NCI-H146 (cell line): ENCODE results near the gene AP3B1.

Source experiments
- DNase-seq: peaks from one replicate; lab custom pipeline; 2025; lab: John Stamatoyannopoulos, UW

The AP3B1 gene

DNA sequence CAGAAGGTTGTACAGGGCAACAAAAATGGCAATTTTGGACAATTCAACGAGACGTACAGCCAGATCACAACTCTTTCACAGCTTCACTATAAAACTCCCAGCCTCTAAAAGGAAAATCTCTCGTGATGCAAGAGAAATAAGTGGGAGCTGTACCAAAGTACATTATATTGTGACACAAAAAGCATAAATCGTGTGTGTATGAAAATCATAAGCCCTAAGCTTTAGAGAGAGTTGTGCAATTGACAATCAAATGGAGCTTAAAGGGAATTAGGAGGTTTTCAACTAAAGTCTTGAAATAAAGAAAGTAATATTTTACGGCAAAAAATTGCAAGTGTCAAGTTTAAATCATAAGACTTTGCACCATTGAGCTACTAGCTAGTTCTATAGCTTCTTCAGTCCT, 323.6 kb downstream of the AP3B1 start:
- no peak for DNase-seq

DNA sequence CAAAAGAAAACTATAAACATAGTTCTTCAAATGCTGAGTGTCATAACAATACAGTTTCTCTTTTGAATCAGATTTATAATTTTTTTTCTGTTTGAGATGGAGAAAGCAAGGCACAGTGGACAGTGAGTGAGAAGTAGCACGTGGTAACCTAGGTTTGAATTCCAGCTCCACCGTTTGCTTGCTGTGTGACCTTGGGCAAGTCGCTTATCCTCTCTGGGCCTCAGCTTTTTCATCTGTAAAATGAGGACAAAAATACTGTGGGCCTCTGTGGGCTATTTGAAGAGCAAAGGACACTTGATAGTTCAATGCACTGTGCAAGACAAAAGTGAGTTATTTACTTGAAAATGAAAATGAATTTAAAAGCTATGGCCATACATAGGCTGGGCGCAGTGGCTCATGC, 330.7 kb downstream of the AP3B1 start:
- no peak for DNase-seq

DNA sequence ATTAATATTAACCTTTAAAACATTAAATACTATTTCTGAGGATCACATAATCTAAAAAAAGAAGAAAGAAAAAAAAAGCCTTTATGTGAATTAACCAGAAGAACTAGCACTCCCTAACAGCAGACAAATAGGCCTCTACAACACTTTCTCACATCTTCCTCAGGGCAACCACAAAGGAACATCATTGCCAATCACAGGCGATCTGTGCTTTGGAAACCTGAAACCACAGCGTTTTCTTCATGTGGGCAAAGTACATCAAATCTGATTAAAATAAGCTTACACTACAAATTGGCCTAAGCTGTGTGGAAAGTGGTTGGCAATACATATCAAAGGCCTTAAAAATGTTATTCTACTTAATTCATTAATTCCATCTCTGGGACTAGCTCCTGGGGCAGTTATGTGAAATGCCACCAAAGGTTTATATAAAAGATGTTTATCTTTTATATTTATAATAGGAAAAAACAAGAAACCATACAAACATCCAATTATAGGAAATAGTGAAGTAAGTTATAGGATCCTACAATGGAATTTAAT, 333.6 kb downstream of the AP3B1 start:
- DNase-seq, result no peak

DNA sequence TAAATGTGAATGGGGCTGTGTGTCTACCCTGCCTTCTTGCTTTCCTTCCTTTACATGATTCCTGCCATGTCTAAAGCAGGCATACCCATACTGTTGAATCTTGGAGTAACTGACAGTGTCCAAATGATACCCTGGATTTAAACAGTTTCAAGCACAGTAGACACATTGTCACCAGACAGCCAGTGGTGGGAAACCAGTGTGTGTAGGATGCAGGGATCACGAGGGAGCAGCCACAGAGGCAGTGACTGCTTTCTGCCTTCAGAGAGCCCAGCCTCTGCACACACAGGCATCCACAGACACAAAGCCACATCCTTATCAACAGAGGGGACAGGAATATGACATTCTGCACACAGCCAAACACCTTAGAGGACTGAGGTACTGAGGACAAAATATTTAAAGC, 334.2 kb downstream of the AP3B1 start:
- no peak for DNase-seq

DNA sequence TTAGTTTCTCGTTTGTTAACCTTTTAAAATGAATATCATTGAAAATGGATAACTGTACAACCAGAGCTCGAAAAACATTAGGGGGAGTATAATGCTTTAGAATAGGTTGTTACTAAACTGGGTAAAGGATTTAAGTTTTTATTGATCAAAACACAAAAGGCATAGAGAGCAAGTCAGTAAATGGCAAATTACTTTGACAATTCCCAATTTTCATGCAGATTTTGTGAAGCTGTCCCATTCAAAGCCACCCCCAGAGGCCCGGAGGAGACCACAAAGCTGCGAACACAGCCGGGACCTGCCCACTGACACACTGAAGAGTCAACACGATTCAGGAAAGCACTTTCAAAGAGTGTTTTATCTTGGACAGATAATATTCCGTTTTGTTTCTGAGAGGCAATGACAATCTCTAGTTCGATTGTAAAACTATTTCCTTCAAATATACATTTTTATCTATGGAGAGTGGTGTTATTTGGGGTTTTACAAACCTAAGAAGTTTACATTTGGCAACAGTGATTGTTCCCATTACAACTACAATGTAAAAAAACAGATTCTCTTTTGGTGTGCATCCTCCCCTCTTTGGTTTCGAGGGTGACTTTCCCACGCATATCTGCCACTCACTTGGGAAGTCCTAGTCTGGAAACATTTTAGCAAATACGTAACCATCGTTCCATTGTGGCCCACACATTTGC, 335.7 kb downstream of the AP3B1 start:
- DNase-seq, result no peak

DNA sequence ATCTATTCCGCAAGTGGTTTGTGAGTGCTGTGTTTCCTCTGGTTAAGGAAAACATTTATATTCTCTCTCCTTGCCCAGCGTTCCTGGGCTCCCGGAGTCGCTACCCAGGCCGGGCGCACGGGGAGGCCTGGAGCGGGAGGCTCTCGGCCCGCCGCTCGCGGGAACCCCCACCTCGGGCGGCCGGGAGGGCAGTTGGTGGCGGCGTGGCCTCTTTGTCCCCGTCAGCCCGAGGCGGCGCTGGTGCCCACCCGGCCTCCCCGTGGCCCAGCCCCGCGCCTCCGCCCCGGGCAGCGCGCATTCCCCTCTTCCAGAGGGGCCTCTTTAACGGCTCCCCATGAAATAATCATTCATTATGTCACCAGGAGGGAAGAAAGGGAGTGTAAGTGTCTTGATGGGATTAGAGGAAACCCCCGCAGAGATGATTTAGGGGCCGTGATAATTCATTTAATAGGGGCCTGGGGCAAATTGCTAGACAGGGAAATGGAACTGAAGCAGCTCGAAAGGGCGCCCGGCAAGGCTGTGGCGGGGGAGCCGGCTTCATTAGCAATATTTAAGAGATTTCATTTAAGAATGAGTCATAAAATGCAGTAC, 336.5 kb downstream of the AP3B1 start:
- no peak for DNase-seq

DNA sequence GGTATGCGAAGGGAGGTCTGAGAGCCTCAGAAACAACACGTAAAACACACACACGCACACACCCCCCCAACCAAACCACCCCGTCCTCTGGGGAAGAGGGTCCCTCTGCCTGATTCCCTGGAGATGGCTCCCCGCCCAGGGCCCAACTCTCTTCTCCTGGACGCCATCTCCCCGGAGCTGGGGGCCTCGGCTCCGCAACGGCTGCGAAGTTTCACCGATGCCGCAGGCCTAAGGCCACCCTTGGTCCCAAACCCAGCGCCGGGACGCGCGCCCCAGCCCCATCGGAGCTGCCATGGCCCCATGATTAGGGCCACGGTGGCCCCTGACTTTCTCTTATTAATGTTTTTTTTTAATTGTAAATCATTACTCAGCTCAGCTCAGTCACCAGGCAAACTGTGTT, 337.0 kb downstream of the AP3B1 start:
- no peak for DNase-seq

DNA sequence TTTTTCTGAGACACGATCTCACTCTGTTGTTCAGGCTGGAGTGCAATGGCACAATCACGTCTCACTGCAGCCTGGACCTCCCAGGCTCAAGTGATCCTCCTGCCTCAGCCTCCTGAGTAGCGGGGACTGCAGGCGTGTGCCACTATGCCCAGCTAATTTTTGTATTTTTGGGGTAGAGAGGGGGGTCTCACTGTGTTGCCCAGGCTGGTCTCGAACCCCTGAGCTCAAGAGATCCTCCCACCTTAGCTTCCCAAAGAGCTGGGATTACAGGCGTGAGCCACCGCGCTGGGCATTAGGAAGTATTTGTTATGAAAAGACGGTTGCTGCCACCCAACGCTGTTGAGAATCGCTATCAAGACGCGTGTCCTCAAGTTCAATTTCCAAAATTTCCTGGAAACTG, 337.4 kb downstream of the AP3B1 start:
- no peak for DNase-seq

DNA sequence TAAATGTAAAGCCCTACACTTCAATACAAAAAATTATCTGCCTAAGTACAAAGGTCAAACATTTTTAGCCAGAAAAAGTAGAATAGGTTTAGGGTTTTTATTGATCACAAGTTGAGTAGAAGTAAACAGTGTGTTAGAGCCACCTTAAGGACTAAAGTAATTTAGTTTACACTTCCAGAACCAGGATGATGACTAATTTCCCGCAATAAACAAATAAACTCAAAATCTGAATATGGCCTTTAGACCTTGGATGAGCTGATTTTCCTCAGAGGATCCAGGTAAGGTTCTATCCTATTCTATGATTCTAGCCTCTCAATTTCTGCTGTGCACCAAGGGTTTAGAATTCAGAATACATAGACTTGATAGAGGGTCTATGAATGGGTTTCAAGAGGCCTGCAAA, 338.9 kb downstream of the AP3B1 start:
- DNase-seq, result no peak

DNA sequence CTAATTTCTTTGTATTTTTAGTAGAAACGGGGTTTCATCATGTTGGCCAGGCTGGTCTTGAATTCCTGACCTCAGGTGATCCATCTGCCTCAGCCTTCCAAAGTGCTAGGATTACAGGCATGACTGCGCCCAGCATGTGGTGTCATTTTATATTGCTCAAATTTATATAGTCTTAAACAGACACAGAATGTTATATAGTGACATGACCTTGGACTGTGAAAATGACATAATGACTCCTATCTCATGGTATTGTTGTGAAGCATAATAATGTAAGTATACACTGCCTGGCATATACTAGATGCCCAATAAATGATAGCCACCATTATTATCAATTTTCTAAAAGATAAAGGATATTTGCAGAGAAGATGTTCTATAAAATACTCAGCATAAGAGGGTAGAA, 341.1 kb downstream of the AP3B1 start:
- no peak for DNase-seq

DNA sequence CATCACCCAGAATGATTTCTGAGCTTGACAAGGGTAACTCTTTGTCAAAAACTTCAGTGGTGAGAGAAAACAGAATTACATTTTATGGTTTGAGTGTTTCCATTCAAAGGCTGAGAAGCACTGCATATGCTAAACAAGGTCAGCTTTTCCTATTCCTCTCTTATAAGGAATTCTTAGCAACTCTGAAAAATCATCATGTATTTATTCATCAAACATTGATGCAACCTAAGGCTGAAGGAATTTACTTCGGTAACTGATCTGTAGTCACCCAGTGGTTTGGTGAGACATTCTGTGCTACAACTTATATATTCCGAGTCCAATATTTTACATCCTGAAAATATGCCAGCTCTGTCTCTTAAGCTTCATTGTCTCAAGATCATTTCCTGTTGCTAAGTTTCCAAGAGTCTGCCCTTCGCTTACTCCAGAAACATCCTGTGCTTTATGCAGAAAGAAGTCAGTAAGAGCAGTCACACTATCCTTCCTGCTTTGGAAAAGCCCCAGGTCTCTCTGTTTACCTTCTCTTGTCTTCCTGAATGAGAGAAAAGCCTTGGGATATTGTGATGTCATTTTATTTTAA, 341.8 kb downstream of the AP3B1 start:
- no peak for DNase-seq
